Hepatocyte (in vitro differentiated cells): ENCODE data around the gene NPW.

ENCODE experiments used
- EZH2 ChIP-seq: fragments of 200-600 bp; sonication (generic); IDR thresholded peaks from 2 replicates; pipeline ENCODE4 v1.6.1; 2016; ENCODE audit warnings: antibody characterized with exemption, mild to moderate bottlenecking, borderline replicate concordance
- EZH2phosphoT487 ChIP-seq: fragments of 200-600 bp; sonication (generic); IDR thresholded peaks from one replicate; pipeline ENCODE4 v1.6.1; 2018; ENCODE audit warnings: antibody characterized with exemption, mild to moderate bottlenecking, low read depth, moderate library complexity; ENCODE audit not compliant: unreplicated experiment, severe bottlenecking
- TF ChIP-seq, protein P1 (sequence below): fragments of 200-600 bp; sonication (generic); IDR thresholded peaks from 2 replicates; pipeline ENCODE4 v1.5.1; 2016; ENCODE audit warnings: antibody characterized with exemption, mild to moderate bottlenecking; ENCODE audit not compliant: poor library complexity

DNA sequence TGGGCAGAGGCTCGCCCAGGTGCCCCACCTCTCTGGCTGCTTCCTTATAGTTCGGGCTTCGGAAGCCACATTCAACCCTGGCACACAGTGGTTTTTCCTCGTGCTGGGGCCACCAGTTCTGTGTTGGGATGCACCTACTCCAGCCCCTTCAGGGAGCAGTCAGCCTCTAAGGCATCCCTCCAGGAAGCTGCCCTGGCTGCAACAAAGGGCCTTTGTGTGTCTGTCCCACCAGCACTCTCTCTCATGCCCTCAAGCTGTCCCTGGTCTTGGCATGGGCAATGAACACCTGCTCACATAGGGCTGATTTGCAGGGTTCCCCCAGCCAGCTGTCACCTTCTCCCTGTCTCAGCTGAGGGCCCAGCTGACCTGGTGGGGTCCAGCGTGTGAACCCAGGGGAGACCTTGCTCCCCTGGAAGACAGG, 37.6 kb upstream of the NPW start:
- TF ChIP-seq, protein P1, sequence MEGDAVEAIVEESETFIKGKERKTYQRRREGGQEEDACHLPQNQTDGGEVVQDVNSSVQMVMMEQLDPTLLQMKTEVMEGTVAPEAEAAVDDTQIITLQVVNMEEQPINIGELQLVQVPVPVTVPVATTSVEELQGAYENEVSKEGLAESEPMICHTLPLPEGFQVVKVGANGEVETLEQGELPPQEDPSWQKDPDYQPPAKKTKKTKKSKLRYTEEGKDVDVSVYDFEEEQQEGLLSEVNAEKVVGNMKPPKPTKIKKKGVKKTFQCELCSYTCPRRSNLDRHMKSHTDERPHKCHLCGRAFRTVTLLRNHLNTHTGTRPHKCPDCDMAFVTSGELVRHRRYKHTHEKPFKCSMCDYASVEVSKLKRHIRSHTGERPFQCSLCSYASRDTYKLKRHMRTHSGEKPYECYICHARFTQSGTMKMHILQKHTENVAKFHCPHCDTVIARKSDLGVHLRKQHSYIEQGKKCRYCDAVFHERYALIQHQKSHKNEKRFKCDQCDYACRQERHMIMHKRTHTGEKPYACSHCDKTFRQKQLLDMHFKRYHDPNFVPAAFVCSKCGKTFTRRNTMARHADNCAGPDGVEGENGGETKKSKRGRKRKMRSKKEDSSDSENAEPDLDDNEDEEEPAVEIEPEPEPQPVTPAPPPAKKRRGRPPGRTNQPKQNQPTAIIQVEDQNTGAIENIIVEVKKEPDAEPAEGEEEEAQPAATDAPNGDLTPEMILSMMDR = no peak
- TF ChIP-seq EZH2 (no peak), EZH2phosphoT487 (no peak)
